ENCODE results near the gene NISCH. TPM values are rescaled to one million over a fixed set of nuclear protein-coding genes. Genes with fewer than 3 reads are reported as not detected.

The NISCH gene
- total RNA-seq, 1 experiment from 2014 or later, result 60.4 TPM

GRCh38 chr3:52454938-52455282 is 494 bp upstream of the NISCH start:
- peak overlapping the region; percentile 96 for H3K9ac ChIP-seq (ENCODE audit: low read length)
- CTCF ChIA-PET, result no interaction called here

GRCh38 chr3:52456169-52456799 is 880 bp downstream of the NISCH start:
- H3K4me3 ChIP-seq (ENCODE audit: low read length), result peak overlapping the region; percentile 99
- ChIA-PET CTCF (no interaction called here), POLR2A (ENCODE audit: unreplicated experiment) (interaction anchor here (0.5 kb wide), 1 partner anchor 218 kb away, joined by 30 read pairs; no protein-coding TSS in a partner anchor)
- H3K4me1 ChIP-seq (ENCODE audit: insufficient read depth, low read length), result peaks cover 22% of the 10 kb centered on the region
- H2AFZ ChIP-seq (ENCODE audit: low read length), result peak overlapping the region; percentile 96
- H3K9ac ChIP-seq (ENCODE audit: low read length), result peak overlapping the region; percentile 96
- H3K9me2 ChIP-seq (replicated peaks; ENCODE audit: low read length), result no peaks in the 10 kb centered on the region
- BruUV-seq (replicated peaks), result no TSS peak
- peak; percentile 39 for ATAC-seq
- H3K27me3 ChIP-seq (ENCODE audit: low read length), result no peaks in the 10 kb centered on the region
- peaks cover 30% of the 10 kb centered on the region for H3K36me3 ChIP-seq (ENCODE audit: low read depth, low read length)
- no peaks in the 10 kb centered on the region for H3K9me3 ChIP-seq (ENCODE audit: low read length)
- no peaks in the 10 kb centered on the region for H4K20me1 ChIP-seq (ENCODE audit: low read length)
- H3K27ac ChIP-seq (ENCODE audit: low read length), result no peak overlapping the region
- peaks cover 31% of the 10 kb centered on the region for H3K79me2 ChIP-seq (ENCODE audit: low read length)
- peak overlapping the region; percentile 98 for H3K4me2 ChIP-seq (ENCODE audit: low read length)
- TF ChIP-seq EZH2 (IDR thresholded peaks at IDR 0.05; ENCODE audit: low read length, unreplicated experiment), result no peak
- TF ChIP-seq CTCF (conservative IDR thresholded peaks at IDR 0.05; ENCODE audit: low read depth, low read length), result no peak
- no peak for TF ChIP-seq EZH2phosphoT487 (IDR thresholded peaks at IDR 0.05; ENCODE audit: borderline replicate concordance, low read length)
- no peak for DNase-seq
- no peaks in the 10 kb centered on the region for H3F3A ChIP-seq (ENCODE audit: low read length, unreplicated experiment)
- intact Hi-C loops (cut with micrococcal nuclease), result no loop called here

More at GRCh38 chr3:52454938-52455282, 494 bp upstream of the NISCH start:
- Histone ChIP-seq H2AFZ (ENCODE audit: low read length) (peak overlapping the region; percentile 93), H3K9me2 (replicated peaks; ENCODE audit: low read length) (no peaks in the 10 kb centered on the region), H3K27ac (ENCODE audit: low read length) (no peak overlapping the region), H3K4me2 (ENCODE audit: low read length) (peak overlapping the region; percentile 98), H3K4me3 (ENCODE audit: low read length) (peak overlapping the region; percentile 99), H3F3A (ENCODE audit: low read length, unreplicated experiment) (no peaks in the 10 kb centered on the region), H3K36me3 (ENCODE audit: low read depth, low read length) (peaks cover 18% of the 10 kb centered on the region), H4K20me1 (ENCODE audit: low read length) (no peaks in the 10 kb centered on the region), H3K27me3 (ENCODE audit: low read length) (no peaks in the 10 kb centered on the region), H3K9me3 (ENCODE audit: low read length) (no peaks in the 10 kb centered on the region), H3K79me2 (ENCODE audit: low read length) (peaks cover 31% of the 10 kb centered on the region), H3K4me1 (ENCODE audit: insufficient read depth, low read length) (peaks cover 27% of the 10 kb centered on the region)
- POLR2A ChIA-PET (ENCODE audit: unreplicated experiment), result no interaction called here
- TF ChIP-seq CTCF (conservative IDR thresholded peaks at IDR 0.05; ENCODE audit: low read depth, low read length), result no peak
- TF ChIP-seq EZH2phosphoT487 (IDR thresholded peaks at IDR 0.05; ENCODE audit: borderline replicate concordance, low read length), result no peak
- no peak for TF ChIP-seq EZH2 (IDR thresholded peaks at IDR 0.05; ENCODE audit: low read length, unreplicated experiment)
- DNase-seq (no peak), ATAC-seq (no peak)
- BruUV-seq (replicated peaks), result TSS peak; percentile 94
- intact Hi-C loops (cut with micrococcal nuclease), result no loop called here

- Histone ChIP-seq H3F3A (ENCODE audit: low read length, unreplicated experiment) (no peaks in the 10 kb centered on the region), H3K27ac (ENCODE audit: low read length) (no peak overlapping the region), H3K9me3 (ENCODE audit: low read length) (no peaks in the 10 kb centered on the region), H2AFZ (ENCODE audit: low read length) (peak overlapping the region; percentile 96; the same call in 1 of the 2 replicates), H3K27me3 (ENCODE audit: low read length) (no peaks in the 10 kb centered on the region), H3K36me3 (ENCODE audit: low read depth, low read length) (peaks cover 30% of the 10 kb centered on the region), H3K79me2 (ENCODE audit: low read length) (peaks cover 31% of the 10 kb centered on the region), H3K4me1 (ENCODE audit: insufficient read depth, low read length) (peaks cover 22% of the 10 kb centered on the region), H3K4me2 (ENCODE audit: low read length) (peak overlapping the region; percentile 98), H3K9me2 (replicated peaks; ENCODE audit: low read length) (no peaks in the 10 kb centered on the region), H4K20me1 (ENCODE audit: low read length) (no peaks in the 10 kb centered on the region), H3K4me3 (ENCODE audit: low read length) (peak overlapping the region; percentile 99), H3K9ac (ENCODE audit: low read length) (peak overlapping the region; percentile 96)
- intact Hi-C loops (cut with micrococcal nuclease), result no loop called here
- POLR2A ChIA-PET (ENCODE audit: unreplicated experiment), result interaction anchor here (0.5 kb wide), 1 partner anchor 217 kb away, joined by 30 read pairs; no protein-coding TSS in a partner anchor
- no peak for TF ChIP-seq EZH2 (IDR thresholded peaks at IDR 0.05; ENCODE audit: low read length, unreplicated experiment)
- no peak for TF ChIP-seq EZH2phosphoT487 (IDR thresholded peaks at IDR 0.05; ENCODE audit: borderline replicate concordance, low read length)
- TF ChIP-seq CTCF (conservative IDR thresholded peaks at IDR 0.05; ENCODE audit: low read depth, low read length), result no peak
- ATAC-seq, result no peak; the same call in 1 of the 2 replicates
- CTCF ChIA-PET, result no interaction called here
- TSS peak; percentile 17 for BruUV-seq (replicated peaks)
- DNase-seq, result no peak
Observed at GRCh38 chr3:52456800-52457183, 1.4 kb downstream of the NISCH start.

All from PC-3 (cell line).